ENCODE measurements around the gene SLC25A5.
A peak's percentile ranks its signal among the peaks of the same experiment; 100 is the strongest.
"Not testable (repeated sequence)": the region's sequence is repeated elsewhere in the genome, so short reads cannot be mapped to it uniquely, and the experiment has no call there.

SLC25A5 gene

GRCh38 chrX:119488749-119489148 is 20.5 kb downstream of the SLC25A5 start:
- Mint-ChIP-seq H3K9me3 (no peaks in the 10 kb centered on the region), H3K36me3 (no peaks in the 10 kb centered on the region), H3K4me3 (no peak overlapping the region), H3K4me1 (no peaks in the 10 kb centered on the region), H3K27ac (no peak overlapping the region)
- no peak for DNase-seq (ENCODE audit: low spot score in 2 of 2)
- ATAC-seq, result no peak

GRCh38 chrX:119489212-119490074 is 21.2 kb downstream of the SLC25A5 start:
- Mint-ChIP-seq H3K4me1 (no peaks in the 10 kb centered on the region), H3K4me3 (no peak overlapping the region), H3K36me3 (no peaks in the 10 kb centered on the region), H3K27ac (no peak overlapping the region), H3K9me3 (no peaks in the 10 kb centered on the region)
- no peak for DNase-seq (ENCODE audit: low spot score in 2 of 2)
- ATAC-seq, result no peak

GRCh38 chrX:119492463-119492862 is 24.2 kb downstream of the SLC25A5 start:
- Mint-ChIP-seq H3K4me1 (no peaks in the 10 kb centered on the region), H3K36me3 (no peaks in the 10 kb centered on the region), H3K4me3 (no peak overlapping the region), H3K9me3 (no peaks in the 10 kb centered on the region), H3K27ac (no peak overlapping the region)
- ATAC-seq (no peak), DNase-seq (ENCODE audit: low spot score in 2 of 2) (no peak)

- not testable (repeated sequence) for ATAC-seq
These were observed 25.7 kb downstream of the SLC25A5 start for GRCh38 chrX:119493851-119494495.

GRCh38 chrX:119495734-119496726 is 27.8 kb downstream of the SLC25A5 start:
- DNase-seq (ENCODE audit: low spot score in 2 of 2) (no peak), ATAC-seq (no peak)
- H3K9me3 Mint-ChIP-seq, result no peaks in the 10 kb centered on the region
- H3K36me3 Mint-ChIP-seq, result no peaks in the 10 kb centered on the region
- H3K27ac Mint-ChIP-seq, result no peak overlapping the region
- no peaks in the 10 kb centered on the region for H3K4me1 Mint-ChIP-seq
- H3K4me3 Mint-ChIP-seq, result no peak overlapping the region

More at GRCh38 chrX:119493851-119494495, 25.7 kb downstream of the SLC25A5 start:
- not testable (repeated sequence) for H3K4me1 Mint-ChIP-seq; H3K36me3 Mint-ChIP-seq; DNase-seq (ENCODE audit: low spot score in 2 of 2); H3K9me3 Mint-ChIP-seq; H3K4me3 Mint-ChIP-seq; H3K27ac Mint-ChIP-seq

GRCh38 chrX:119497185-119497584 is 28.9 kb downstream of the SLC25A5 start:
- no peaks in the 10 kb centered on the region for H3K36me3 Mint-ChIP-seq
- H3K27ac Mint-ChIP-seq, result no peak overlapping the region
- DNase-seq (ENCODE audit: low spot score in 2 of 2), result no peak
- no peaks in the 10 kb centered on the region for H3K9me3 Mint-ChIP-seq
- no peak for ATAC-seq
- no peak overlapping the region for H3K4me3 Mint-ChIP-seq
- no peaks in the 10 kb centered on the region for H3K4me1 Mint-ChIP-seq

GRCh38 chrX:119500061-119500800 is 32.0 kb downstream of the SLC25A5 start:
- H3K27ac Mint-ChIP-seq, result no peak overlapping the region
- no peak overlapping the region for H3K4me3 Mint-ChIP-seq
- no peaks in the 10 kb centered on the region for H3K36me3 Mint-ChIP-seq

GRCh38 chrX:119501511-119502148 is 33.4 kb downstream of the SLC25A5 start:
- peaks cover 8% of the 10 kb centered on the region for H3K4me1 Mint-ChIP-seq
- no peak for DNase-seq (ENCODE audit: low spot score in 2 of 2)
- no peak overlapping the region for H3K4me3 Mint-ChIP-seq
- no peak for ATAC-seq
- H3K27ac Mint-ChIP-seq, result no peak overlapping the region
- H3K36me3 Mint-ChIP-seq, result no peaks in the 10 kb centered on the region
- no peaks in the 10 kb centered on the region for H3K9me3 Mint-ChIP-seq

More at GRCh38 chrX:119500061-119500800, 32.0 kb downstream of the SLC25A5 start:
- Mint-ChIP-seq H3K9me3 (no peaks in the 10 kb centered on the region), H3K4me1 (peaks cover 8% of the 10 kb centered on the region)
- DNase-seq (ENCODE audit: low spot score in 2 of 2), result no peak
- no peak for ATAC-seq

- H3K36me3 Mint-ChIP-seq, result no peaks in the 10 kb centered on the region
- H3K4me3 Mint-ChIP-seq, result no peak overlapping the region
- peak overlapping the region; percentile 40 for H3K27ac Mint-ChIP-seq
- no peaks in the 10 kb centered on the region for H3K9me3 Mint-ChIP-seq
- ATAC-seq (peak; percentile 45), DNase-seq (ENCODE audit: low spot score in 2 of 2) (no peak)
- H3K4me1 Mint-ChIP-seq, result peaks cover 8% of the 10 kb centered on the region
These were observed 34.7 kb downstream of the SLC25A5 start for GRCh38 chrX:119502727-119503483.

GRCh38 chrX:119503484-119503861 is 35.2 kb downstream of the SLC25A5 start:
- Mint-ChIP-seq H3K27ac (no peak overlapping the region), H3K4me1 (peaks cover 8% of the 10 kb centered on the region), H3K4me3 (no peak overlapping the region), H3K9me3 (no peaks in the 10 kb centered on the region), H3K36me3 (no peaks in the 10 kb centered on the region)
- DNase-seq (ENCODE audit: low spot score in 2 of 2) (no peak), ATAC-seq (no peak)

GRCh38 chrX:119505145-119505544 is 36.9 kb downstream of the SLC25A5 start:
- not testable (repeated sequence) for H3K9me3 Mint-ChIP-seq; H3K4me1 Mint-ChIP-seq; ATAC-seq; H3K27ac Mint-ChIP-seq; DNase-seq (ENCODE audit: low spot score in 2 of 2); H3K36me3 Mint-ChIP-seq; H3K4me3 Mint-ChIP-seq

- no peak for DNase-seq (ENCODE audit: low spot score in 2 of 2)
- Mint-ChIP-seq H3K27ac (no peak overlapping the region), H3K9me3 (no peaks in the 10 kb centered on the region), H3K36me3 (no peaks in the 10 kb centered on the region), H3K4me1 (peaks cover 8% of the 10 kb centered on the region), H3K4me3 (no peak overlapping the region)
- no peak for ATAC-seq
These were observed 37.7 kb downstream of the SLC25A5 start for GRCh38 chrX:119505945-119506344.

GRCh38 chrX:119507206-119507605 is 39.0 kb downstream of the SLC25A5 start:
- peaks cover 8% of the 10 kb centered on the region for H3K4me1 Mint-ChIP-seq
- H3K27ac Mint-ChIP-seq, result no peak overlapping the region
- DNase-seq (ENCODE audit: low spot score in 2 of 2) (no peak), ATAC-seq (no peak)
- no peaks in the 10 kb centered on the region for H3K36me3 Mint-ChIP-seq
- H3K4me3 Mint-ChIP-seq, result no peak overlapping the region
- H3K9me3 Mint-ChIP-seq, result no peaks in the 10 kb centered on the region

Measured in stimulated activated effector memory CD8-positive, alpha-beta T cell treated with anti-CD3 and anti-CD28 coated beads, Interleukin-12 subunit alpha, Interleukin-12 subunit beta, amount 100 ng/mL, for 72 hours (primary cell).